Loucy (cell line): ENCODE data around the gene PIEZO1.

Experiments
- H2AFZ ChIP-seq: fragments of 200-600 bp; sonication (generic); 2 replicates; pipeline ENCODE4 v1.6.0; 2016; ENCODE audit warnings: antibody characterized with exemption, mild to moderate bottlenecking, low read length, moderate library complexity
- H3F3A ChIP-seq: fragments of 200-600 bp; 2 replicates; pipeline ENCODE4 v1.6.0; 2016; ENCODE audit warnings: antibody characterized with exemption, low read depth, mild to moderate bottlenecking
- H3K27me3 ChIP-seq: fragments of 200-600 bp; sonication (generic); 2 replicates; pipeline ENCODE4 v1.6.1; 2014; ENCODE audit warnings: low read length, mild to moderate bottlenecking; ENCODE audit not compliant: insufficient read depth, poor library complexity, severe bottlenecking
- H3K36me3 ChIP-seq: fragments of 200-600 bp; sonication (generic); 2 replicates; pipeline ENCODE4 v1.6.1; 2016; ENCODE audit warnings: low read length; ENCODE audit not compliant: insufficient read depth
- H3K4me1 ChIP-seq: fragments of 200-600 bp; sonication (generic); 2 replicates; pipeline ENCODE4 v1.5.1; 2014; ENCODE audit warnings: low read length, mild to moderate bottlenecking; ENCODE audit not compliant: insufficient read depth, poor library complexity, severe bottlenecking
- H3K4me2 ChIP-seq: fragments of 200-600 bp; sonication (generic); 2 replicates; pipeline ENCODE4 v1.6.0; 2014; ENCODE audit warnings: antibody characterized with exemption, low read length, low read depth, mild to moderate bottlenecking; ENCODE audit not compliant: poor library complexity, severe bottlenecking
- H3K4me3 ChIP-seq: fragments of 200-600 bp; sonication (generic); 2 replicates; pipeline ENCODE4 v1.5.1; 2014; ENCODE audit warnings: low read length, mild to moderate bottlenecking, mixed read lengths; ENCODE audit not compliant: poor library complexity, severe bottlenecking
- H3K79me2 ChIP-seq: fragments of 200-600 bp; sonication (generic); 2 replicates; pipeline ENCODE4 v1.6.1; 2014; ENCODE audit warnings: low read length; ENCODE audit not compliant: insufficient read depth
- H3K9ac ChIP-seq: fragments of 200-600 bp; sonication (generic); 2 replicates; pipeline ENCODE4 v1.6.0; 2014; ENCODE audit warnings: mild to moderate bottlenecking, low read depth, low read length, moderate library complexity; ENCODE audit not compliant: poor library complexity, severe bottlenecking
- H3K9me2 ChIP-seq: fragments of 200-600 bp; sonication (generic); replicated peaks from 2 replicates; pipeline ENCODE4 v1.6.1; 2016; ENCODE audit warnings: low read depth, low read length, mixed read lengths
- H3K9me3 ChIP-seq: fragments of 200-600 bp; sonication (generic); 2 replicates; pipeline ENCODE4 v1.6.1; 2014; ENCODE audit warnings: mild to moderate bottlenecking, antibody characterized with exemption, low read length, low read depth; ENCODE audit not compliant: insufficient read depth
- H4K20me1 ChIP-seq: fragments of 200-600 bp; sonication (generic); 2 replicates; pipeline ENCODE4 v1.6.0; 2014; ENCODE audit warnings: antibody characterized with exemption, low read length, mild to moderate bottlenecking; ENCODE audit not compliant: insufficient read depth, poor library complexity, severe bottlenecking
- CTCF ChIP-seq: fragments of 200-600 bp; sonication (generic); conservative IDR thresholded peaks from 2 replicates; pipeline ENCODE4 v1.5.1; 2014; ENCODE audit warnings: mild to moderate bottlenecking, antibody characterized with exemption, low read length
- EZH2phosphoT487 ChIP-seq: fragments of 200-600 bp; IDR thresholded peaks from 2 replicates; pipeline ENCODE4 v1.6.1; 2018; ENCODE audit warnings: antibody characterized with exemption, mild to moderate bottlenecking, moderate library complexity, borderline replicate concordance

PIEZO1 gene

GRCh38 chr16:88809676-88810165 lies 24.7 kb upstream of the PIEZO1 start:
- Histone ChIP-seq H3K9ac (no peak overlapping the region), H3K4me3 (peak overlapping the region; percentile 91), H3K79me2 (peaks cover 60% of the 10 kb centered on the region), H2AFZ (no peak overlapping the region), H3F3A (no peaks in the 10 kb centered on the region), H4K20me1 (peaks cover 57% of the 10 kb centered on the region), H3K36me3 (peaks cover 22% of the 10 kb centered on the region; the same call in 1 of the 2 replicates), H3K4me1 (no peaks in the 10 kb centered on the region), H3K9me3 (no peaks in the 10 kb centered on the region), H3K27me3 (no peaks in the 10 kb centered on the region), H3K9me2 (no peaks in the 10 kb centered on the region), H3K4me2 (peak overlapping the region; percentile 90)
- TF ChIP-seq CTCF = no peak
- no peak for TF ChIP-seq EZH2phosphoT487

- peak overlapping the region; percentile 90 for H3K4me2 ChIP-seq
- H3K79me2 ChIP-seq = peaks cover 66% of the 10 kb centered on the region
- TF ChIP-seq CTCF = no peak
- no peak for TF ChIP-seq EZH2phosphoT487
- no peaks in the 10 kb centered on the region for H3K9me2 ChIP-seq
- H2AFZ ChIP-seq = no peak overlapping the region
- H3K4me3 ChIP-seq = no peak overlapping the region
- H3K36me3 ChIP-seq = peaks cover 22% of the 10 kb centered on the region; the same call in 1 of the 2 replicates
- no peaks in the 10 kb centered on the region for H3F3A ChIP-seq
- no peaks in the 10 kb centered on the region for H3K4me1 ChIP-seq
- no peak overlapping the region for H3K9ac ChIP-seq
- no peaks in the 10 kb centered on the region for H3K27me3 ChIP-seq
- H3K9me3 ChIP-seq = no peaks in the 10 kb centered on the region
- H4K20me1 ChIP-seq = peaks cover 59% of the 10 kb centered on the region
Observed at GRCh38 chr16:88809068-88809675, 24.2 kb upstream of the PIEZO1 start.

GRCh38 chr16:88807626-88808453 lies 22.8 kb upstream of the PIEZO1 start:
- H3K9me3 ChIP-seq = no peaks in the 10 kb centered on the region
- TF ChIP-seq CTCF = no peak
- no peak for TF ChIP-seq EZH2phosphoT487
- no peaks in the 10 kb centered on the region for H3K9me2 ChIP-seq
- H2AFZ ChIP-seq = no peak overlapping the region
- H3F3A ChIP-seq = no peaks in the 10 kb centered on the region
- no peak overlapping the region for H3K4me2 ChIP-seq
- peaks cover 59% of the 10 kb centered on the region for H4K20me1 ChIP-seq
- no peaks in the 10 kb centered on the region for H3K27me3 ChIP-seq
- peaks cover 70% of the 10 kb centered on the region for H3K79me2 ChIP-seq
- no peak overlapping the region for H3K9ac ChIP-seq
- H3K36me3 ChIP-seq = peaks cover 22% of the 10 kb centered on the region; the same call in 1 of the 2 replicates
- H3K4me1 ChIP-seq = no peaks in the 10 kb centered on the region
- no peak overlapping the region for H3K4me3 ChIP-seq
